ENCODE measurements around the gene COX5A.
"Not testable (repeated sequence)": the region's sequence is repeated elsewhere in the genome, so short reads cannot be mapped to it uniquely, and the experiment has no call there.

COX5A gene

DNA sequence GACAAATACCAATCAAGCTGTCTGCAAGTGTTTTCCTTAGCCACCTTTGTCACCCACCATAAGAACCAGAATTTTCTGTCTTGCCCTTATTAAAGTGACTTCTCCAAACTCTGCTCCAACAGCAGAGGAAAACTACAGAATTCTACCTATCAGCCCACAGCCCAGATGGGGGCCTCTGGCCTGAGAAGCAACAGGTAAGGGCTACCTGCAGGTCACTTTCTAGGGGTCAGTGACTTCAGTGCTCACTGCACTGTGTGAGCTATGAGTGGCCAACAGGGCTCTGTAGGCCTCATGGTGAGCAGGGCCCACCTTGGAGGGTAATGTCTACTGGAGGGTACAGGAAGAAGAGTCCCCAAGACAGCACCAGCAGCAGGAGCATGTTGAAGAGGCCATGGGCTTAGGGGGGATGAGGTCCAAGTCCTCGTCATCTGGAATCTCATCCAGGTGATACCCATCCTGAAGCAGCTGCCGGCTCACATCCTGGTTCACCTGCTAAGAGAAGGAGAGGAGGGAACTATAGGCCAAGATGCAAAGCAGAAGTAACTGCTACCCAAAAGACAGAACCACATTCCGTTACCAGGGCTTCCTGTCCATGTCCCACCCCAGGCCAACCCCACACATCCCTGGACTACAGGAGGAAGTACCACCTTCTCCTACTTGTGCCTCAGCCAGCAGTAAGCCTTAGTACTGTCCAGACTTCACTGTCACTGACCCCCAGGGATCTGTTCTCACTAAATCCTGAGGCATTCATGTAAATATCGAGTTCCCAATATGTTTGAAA is 35.4 kb downstream of the COX5A start:
- in situ Hi-C loops (cut with MboI; ENCODE audit: low sequenced_read_pairs) = no loop called here

DNA sequence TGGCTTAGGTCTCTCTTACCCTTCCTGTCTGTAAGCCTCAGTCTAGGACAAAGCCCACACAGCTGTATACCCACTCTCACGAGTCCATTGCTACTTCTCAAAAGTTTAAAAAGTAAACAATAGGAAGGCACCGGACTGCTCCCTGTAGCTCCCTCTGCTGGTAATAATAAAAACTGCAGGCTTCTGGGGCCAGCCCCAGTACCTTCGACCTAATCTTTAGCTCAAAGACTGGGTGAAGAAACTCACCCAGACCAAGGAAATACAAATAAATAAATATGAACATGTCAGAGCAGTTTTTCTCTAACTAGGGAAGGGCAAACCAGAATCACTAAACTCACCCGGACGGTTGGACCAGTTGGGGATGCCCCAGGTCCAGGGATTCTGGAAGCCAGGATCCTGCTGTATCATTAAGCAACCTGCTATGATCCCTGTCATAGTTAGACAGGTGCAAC is 36.2 kb downstream of the COX5A start:
- in situ Hi-C loops (cut with MboI; ENCODE audit: low sequenced_read_pairs) = no loop called here

DNA sequence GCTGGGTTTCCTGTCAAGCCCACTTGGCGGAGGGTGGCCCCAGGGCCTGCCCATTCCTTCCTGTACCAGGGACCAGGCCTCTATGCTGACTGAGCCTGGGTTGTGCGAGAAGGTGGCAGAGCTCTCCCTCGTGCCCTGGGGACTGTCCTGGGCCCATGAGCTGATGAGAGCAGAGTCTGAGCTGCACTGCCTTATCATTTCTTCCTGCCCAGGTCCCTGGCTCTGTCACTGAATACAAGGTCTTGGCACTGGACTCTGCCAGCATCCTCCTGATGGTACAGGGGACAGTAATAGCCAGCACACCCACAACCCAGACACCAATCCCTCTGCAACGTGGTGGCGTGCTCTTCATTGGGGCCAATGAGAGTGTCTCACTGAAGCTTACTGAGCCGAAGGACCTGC is 40.6 kb downstream of the COX5A start:
- in situ Hi-C loops (cut with MboI; ENCODE audit: low sequenced_read_pairs) = no loop called here

DNA sequence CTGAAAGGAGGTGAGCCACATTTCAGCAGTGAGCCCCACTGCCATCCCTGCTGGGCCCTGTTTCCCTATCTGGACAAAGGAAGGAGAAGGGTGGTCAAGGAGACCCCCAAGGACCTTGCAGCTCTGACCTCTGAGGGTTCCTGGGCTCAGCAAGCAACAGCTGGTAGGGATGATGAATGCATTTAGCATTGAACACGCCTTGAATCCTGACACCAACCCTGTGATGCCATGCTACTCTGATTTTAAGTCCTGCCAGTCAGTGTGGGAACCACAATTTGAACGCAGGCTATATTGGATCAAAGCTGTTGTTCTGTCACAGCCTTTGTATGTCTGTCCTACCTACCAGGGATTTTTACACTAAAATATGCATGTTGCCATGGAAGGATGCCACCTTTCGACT is 41.6 kb downstream of the COX5A start:
- in situ Hi-C loops (cut with MboI; ENCODE audit: low sequenced_read_pairs) = no loop called here

DNA sequence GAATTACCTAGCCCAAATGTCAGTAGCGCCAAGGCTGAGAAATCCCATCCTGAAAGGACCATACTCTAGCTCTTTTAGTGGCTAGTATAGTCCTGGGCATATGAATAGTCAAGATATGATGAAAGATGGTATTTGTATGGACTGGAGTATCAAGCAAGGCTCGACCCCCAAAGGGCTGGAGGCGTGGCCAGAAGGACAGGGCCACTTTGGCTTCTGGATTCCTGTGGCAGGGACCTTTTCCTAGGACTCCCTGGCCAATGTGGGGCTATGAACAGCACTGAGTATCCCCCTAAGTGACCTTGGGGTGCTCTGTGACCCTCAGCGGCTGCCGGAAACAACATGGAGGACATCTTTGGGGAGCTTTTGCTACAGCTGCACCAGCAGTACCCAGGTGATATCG is 42.0 kb downstream of the COX5A start:
- in situ Hi-C loops (cut with MboI; ENCODE audit: low sequenced_read_pairs) = no loop called here

DNA sequence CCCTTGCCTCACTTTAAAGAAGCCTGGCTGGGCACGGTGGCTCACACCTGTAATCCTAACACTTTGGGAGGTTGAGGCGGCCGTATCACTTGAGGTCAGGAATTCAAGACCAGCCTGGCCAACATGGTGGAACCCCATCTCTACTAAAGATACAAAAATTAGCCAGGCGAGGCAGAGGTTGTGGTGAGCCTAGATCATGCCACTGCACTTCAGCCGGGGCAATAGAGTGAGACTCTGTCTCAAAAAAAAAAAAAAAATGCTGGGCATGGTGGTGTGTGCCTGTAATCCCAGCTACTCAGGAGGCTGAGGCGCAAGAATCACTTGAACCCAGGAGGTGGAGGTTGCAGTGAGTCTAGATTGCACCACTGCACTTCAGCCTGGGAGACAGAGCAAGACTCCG is 43.5 kb downstream of the COX5A start:
- in situ Hi-C loops (cut with MboI; ENCODE audit: low sequenced_read_pairs) = not testable (repeated sequence)

DNA sequence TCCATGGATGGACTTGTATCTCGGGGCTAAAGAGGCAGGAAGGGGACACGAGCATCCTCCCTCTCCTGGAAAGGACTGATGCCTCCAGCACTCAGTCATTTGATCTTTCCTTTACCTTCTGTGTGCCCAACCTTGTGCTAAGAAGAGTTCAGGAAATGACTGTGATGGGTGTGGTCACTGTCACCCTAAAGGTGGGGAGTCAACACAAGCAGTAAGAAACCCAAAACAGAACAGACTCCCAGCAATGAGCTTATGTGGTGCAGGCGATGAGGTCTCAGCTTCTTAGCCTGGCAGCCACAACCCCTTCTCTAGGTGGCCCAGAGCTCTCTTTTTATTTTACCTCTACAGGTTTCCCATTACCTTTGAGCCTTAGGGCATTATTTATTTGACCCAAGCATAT is 44.2 kb downstream of the COX5A start:
- in situ Hi-C loops (cut with MboI; ENCODE audit: low sequenced_read_pairs) = no loop called here

DNA sequence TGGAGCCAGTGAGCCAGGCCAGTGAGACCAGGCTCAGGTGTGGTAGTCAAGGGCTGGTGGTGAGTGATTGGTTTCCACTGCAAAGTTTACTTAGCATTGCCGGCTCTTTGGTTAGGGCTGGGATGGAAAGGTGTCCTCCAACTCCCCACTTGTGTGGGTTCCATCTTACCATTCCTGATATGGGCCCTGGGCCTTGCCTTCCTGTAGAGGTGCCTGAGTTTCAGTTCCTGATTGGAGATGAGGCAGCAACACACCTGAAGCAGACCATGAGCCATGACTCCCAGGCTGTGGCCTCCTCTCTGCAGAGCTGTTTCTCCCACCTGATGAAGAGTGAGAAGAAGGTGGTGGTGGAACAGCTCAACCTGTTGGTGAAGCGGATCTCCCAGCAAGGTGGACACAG is 44.9 kb downstream of the COX5A start:
- in situ Hi-C loops (cut with MboI; ENCODE audit: low sequenced_read_pairs) = no loop called here

DNA sequence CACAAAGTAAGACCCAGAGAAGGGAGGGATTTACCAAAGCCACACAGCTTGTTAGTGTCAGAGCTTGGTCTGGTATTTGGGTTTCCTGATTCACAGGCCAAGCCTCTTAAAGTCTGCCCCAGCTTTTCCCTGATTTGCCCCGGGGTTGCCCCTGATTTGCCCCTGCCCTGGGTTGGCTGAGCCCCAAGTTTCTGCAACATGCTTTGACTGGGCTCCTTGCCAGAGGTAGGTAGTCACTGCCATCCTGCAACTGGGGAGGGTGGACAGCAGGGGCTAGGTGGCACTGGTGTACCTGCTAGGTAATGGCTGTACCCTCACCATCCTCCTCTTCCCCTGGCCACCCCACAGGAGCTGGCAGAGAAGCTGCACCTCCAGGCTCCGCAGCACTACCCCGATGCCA is 45.6 kb downstream of the COX5A start:
- in situ Hi-C loops (cut with MboI; ENCODE audit: low sequenced_read_pairs) = no loop called here

DNA sequence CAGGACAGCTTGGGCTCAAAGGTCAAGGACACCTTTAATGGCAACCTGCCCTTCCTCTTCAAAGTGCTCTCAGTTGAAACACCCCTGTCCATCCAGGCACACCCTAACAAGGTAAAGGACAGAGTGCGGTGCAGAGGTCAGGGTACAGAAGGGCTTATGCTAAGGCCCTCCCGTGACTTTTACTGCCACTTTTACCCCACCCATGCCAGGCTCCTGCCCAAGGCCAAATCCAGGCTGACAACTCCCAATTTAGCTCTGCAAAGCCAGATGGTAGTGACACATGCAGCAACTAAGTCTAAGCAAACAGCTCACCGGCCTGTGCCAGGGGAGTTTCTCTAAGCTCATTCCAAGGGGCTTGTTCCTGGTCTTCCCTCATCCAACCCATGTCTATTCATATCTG is 46.4 kb downstream of the COX5A start:
- in situ Hi-C loops (cut with MboI; ENCODE audit: low sequenced_read_pairs) = no loop called here

DNA sequence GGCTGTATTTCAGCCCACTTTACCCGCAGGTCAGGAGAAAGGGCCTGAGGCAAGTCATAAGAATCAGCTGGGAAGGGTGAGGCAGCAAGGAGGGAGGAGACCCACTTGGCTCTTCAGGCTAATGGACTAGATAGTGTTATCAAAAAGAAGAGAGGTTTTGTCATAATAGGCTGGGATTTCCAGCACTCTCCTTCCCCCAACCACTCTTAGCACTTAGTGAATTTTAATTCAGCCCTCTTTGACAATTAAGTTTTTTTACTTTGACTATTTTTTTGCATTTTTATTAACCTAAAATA is 47.3 kb downstream of the COX5A start:
- in situ Hi-C loops (cut with MboI; ENCODE audit: low sequenced_read_pairs) = no loop called here

DNA sequence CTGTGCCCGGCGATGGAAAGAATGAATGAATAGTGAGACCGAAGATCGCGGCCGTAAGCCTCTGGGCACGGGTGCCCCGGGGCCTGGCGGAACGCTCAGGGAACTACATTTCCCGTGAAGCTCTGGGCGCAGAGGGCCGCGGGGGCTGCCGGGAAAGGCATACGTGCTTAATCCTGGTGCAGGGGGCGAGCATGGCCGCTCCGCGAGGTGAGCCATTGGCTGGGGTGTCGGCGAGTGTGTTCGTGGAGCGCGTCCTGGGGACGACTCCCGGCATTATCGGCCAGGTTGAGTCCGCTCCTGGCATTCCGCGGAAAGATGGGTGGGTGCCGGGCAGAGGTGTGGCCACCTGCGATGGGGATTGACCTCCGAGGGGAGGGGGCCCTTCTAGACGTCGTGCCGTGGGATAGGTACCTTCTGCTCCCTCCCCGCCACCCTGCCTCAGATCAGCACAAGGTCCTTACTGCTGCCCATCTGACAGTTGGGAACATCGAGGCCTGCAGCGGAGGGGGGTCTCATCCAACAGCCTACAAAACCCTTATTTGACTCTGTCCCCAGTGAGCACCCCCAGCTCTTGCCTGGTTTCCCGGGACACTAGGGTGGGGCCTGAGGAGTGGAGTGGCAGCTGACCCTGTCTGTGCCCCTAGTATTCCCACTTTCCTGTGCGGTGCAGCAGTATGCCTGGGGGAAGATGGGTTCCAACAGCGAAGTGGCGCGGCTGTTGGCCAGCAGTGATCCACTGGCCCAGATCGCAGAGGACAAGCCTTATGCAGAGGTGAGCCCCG is 47.8 kb downstream of the COX5A start, which contains the start of gene MPI:
TSS of gene MPI (plus strand) at position 160 of the 782 bp plus-strand sequence. CDS start at position 192, 32 bp downstream.
- in situ Hi-C loops (cut with MboI; ENCODE audit: low sequenced_read_pairs) = no loop called here

DNA sequence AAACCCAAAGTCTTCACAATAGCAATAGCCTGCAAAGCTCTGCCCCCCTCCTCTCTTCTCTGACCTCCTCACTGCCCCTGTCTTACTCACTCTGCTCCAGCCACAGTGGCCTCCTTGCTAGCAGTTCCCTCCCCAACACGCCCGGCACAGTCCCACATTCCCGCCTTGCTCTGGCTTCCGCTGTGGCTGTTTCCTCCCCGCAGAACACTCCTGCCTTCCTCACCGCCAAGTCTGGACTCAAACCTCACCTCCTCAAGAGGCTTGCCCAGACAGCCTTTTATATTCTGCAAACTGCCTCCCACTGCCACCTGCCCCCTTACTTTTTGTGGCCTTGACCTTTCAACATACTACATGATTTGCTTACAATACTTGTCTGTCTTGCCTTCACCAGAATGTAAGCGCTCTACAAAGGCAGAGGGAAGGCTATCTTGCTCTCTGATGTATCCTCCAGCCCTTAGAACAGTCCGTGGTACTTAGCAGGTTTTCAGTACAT is 48.4 kb downstream of the COX5A start:
- in situ Hi-C loops (cut with MboI; ENCODE audit: low sequenced_read_pairs) = no loop called here

DNA sequence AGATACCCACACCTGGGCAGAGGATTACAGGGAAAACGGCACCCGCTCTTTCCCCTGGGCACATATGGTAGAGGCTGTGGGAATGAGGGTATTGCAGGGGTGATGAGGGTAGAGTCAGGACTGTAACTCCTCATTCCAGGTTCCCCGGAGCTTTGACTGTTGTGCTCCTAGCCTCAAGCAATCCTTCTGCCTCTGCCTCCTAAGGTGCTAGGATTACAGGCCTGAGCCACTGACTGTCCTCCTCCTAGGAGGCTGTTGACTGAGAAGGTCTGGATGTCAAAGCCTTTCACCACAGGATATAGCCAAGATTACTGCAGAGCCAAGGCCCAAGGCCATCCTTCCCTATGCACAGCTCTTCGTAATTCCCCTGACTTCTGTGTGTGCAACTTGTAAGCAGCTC is 49.2 kb downstream of the COX5A start:
- in situ Hi-C loops (cut with MboI; ENCODE audit: low sequenced_read_pairs) = no loop called here

DNA sequence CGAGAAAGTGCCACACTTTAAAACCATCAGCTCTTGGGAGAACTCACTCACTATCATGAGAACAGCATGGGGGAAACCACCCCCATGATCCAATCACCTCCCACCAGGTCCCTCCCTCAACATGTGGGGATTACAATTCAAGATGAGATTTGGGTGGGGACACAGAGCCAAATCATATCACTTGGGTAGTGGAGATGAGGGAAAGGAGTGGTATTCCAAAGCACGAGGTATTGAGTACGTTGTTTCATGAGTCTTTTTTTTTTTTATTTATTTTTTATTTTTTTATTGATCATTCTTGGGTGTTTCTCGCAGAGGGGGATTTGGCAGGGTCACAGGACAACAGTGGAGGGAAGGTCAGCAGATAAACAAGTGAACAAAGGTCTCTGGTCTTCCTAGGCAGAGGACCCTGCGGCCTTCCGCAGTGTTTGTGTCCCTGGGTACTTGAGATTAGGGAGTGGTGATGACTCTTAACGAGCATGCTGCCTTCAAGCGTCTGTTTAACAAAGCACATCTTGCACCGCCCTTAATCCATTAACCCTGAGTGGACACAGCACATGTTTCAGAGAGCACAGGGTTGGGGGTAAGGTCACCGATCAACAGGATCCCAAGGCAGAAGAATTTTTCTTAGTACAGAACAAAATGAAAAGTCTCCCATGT is 50.2 kb downstream of the COX5A start:
- in situ Hi-C loops (cut with MboI; ENCODE audit: low sequenced_read_pairs) = not testable (repeated sequence)

DNA sequence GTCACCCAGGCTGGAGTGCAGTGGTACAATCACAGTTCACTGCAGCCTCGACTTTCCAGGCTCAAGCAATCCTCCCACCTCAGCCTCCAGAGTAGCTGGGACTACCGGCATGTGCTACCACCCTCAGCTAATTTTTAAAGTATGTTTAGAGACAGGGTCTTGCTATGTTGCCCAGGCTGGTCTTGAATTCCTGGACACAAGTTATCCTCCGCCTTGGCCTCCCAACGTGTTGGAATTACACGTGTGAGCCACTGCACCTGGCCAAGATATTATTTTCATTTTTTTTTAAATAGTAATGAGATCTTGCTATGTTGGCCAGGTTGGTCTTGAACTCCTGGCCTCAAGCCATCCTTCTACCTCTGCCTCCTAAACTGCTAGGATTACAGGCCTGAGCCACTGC is 52.4 kb downstream of the COX5A start:
- in situ Hi-C loops (cut with MboI; ENCODE audit: low sequenced_read_pairs) = no loop called here

DNA sequence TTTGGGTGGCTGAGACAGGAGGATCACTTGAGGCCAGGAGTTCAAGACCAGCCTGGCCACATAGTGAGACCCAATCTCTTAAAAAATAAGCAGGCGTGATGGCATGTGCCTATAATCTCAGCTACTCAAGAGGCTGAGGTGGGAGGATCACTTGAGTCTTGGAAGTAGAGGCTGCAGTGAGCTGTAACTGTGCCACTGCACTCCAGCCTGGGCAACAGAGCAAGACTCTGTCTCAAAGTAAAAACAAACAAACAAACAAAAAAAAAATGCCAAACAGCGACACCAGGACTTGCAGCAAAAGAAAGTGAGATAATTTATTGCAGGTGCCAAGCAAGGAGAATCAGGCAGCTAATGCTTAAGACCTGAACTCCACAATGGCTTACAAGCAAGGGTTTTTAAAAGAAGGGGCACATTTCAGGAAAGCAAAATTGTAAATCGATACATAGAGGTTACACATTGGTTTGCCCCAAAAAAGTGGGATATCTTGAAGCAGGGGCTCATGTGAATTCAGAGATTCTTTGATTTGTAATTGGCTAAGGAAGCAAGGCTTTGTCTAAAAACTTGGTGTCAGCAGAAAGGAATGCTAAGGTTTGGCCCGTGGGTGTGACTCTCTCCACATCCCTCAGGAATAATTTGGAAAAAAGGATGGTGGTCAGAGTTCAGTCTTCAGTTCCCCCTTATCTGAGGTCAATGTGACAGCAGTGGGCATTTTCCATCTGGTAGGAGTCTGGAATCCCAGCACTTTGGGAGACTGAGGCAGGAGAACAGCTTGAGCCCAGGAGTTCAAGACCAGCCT is 53.2 kb downstream of the COX5A start:
- in situ Hi-C loops (cut with MboI; ENCODE audit: low sequenced_read_pairs) = no loop called here

DNA sequence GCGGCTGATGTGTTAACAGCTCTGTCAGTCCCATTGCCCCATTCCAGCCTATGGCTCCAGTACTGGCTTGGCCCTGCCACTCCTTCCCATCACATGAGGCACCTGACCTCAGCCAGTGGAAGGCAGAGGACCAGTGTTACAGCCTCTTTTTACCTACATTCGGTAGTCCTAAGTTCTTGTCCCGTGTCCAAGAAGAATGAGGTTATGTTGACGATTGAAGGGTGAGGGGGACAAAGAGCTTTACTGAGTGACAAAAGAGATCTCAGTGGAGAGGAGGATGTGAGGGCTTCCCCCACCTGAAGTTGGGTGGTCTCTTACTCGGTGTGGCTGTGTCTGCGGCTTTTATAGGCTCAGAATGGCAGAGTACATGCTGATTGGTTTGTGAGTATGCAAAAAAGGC is 55.3 kb downstream of the COX5A start:
- in situ Hi-C loops (cut with MboI; ENCODE audit: low sequenced_read_pairs) = no loop called here

DNA sequence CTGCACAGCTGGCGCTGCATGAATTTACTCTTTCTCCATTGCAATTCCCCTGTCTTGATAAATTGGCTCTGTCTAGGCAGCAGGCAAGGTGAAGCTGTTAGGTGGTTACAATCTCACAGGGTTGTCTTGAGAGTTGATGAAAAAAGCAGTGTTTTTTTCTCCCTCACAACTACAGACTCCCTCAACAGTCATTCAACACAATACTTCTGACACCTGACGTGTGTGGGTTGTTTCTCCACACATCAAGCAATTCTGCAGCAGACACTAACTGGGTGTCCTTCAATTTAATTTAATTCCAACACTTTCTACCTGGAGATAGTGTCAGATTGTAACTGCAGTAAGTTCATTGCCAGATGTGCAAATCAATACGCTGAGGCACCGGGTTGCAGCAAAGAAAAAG is 59.6 kb downstream of the COX5A start:
- in situ Hi-C loops (cut with MboI; ENCODE audit: low sequenced_read_pairs) = no loop called here

DNA sequence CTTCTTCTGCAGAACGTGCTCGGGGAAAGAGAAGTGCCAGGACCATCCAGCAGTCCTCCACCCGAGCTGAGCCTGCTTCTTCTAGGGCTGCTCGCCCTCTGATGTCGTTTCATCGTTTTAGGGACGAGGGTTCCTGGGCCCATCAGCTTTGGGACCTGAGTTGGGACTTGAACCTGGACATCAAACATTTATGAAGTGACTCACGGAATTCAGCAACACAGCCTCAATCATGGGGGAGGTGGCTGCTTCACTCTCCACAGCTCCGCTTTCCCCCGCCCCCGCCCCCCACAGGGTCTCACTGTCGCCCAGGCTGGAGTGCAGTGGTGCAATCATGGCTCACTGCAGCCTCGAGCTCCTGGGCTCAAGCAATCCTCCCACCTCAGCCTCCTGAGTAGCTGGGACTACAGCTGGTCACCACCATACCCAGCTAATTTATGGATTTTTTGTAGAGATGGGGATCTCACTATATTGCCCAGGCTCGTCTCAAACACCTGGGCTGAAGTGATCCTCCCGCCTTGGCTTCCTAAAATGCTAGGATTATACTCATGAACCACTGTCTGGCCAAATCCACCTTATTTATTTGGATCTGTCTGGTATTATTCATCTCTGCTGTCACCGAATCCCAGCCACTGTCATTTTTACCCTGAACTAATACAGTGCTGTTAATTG is 64.0 kb downstream of the COX5A start:
- in situ Hi-C loops (cut with MboI; ENCODE audit: low sequenced_read_pairs) = no loop called here

All from HL-60/S4 treated with retinoic acid at 250 ng/mL for 4 days and 3 days (cell line).